ENCODE data around the gene CTDSPL. TPM values are rescaled to one million over a fixed set of nuclear protein-coding genes. Genes with fewer than 3 reads are reported as not detected.

Gene CTDSPL
- total RNA-seq, 4 donors from 2014 or later: 39.8 to 105 (median 56.2) TPM

DNA sequence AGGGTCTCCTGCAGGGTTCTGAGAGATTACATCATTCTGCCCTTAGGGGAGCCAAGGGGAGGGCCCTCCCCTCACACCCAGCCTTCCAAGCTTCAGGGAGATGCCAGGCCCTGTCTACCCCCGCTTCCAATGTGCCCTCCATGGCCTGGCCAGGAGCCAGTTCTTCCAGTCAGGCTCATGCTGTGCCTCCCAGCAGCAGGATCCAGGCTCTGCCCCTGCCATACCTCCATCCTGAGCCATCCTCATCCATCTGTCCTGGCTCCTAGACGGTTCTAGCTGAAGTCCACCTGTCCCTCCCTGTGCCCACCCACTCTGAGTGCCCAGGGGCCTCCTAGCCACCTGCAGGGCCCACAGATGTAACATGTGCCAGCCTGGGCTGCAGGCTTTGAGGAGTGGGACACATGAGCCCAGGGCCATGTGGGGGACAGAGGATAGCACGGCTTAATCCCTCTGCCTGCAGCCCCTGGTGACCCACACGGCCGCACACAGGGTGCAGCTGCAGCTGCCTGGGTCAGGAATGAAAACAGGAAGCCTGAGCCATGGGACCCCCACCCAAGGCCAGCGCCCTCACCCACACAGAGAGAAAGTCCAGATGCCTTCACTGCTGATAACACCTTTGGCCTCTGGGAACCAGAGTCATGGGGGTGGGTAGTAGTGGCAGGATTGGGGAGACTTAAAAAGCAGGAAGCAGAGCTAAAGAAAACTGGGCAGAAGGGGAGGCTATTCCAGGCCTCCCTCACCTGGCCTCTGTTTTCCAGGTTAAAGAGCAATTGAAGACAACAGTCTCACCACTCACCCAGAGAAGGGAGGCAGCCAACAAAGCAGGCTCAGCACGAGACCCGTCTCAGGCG lies 156.0 kb downstream of the CTDSPL start:
- TF ChIP-seq POLR2AphosphoS5 (IDR thresholded peaks at IDR 0.05) (no peak), EP300 (IDR thresholded peaks at IDR 0.05; ENCODE audit: low read depth) (no peak), POLR2A (IDR thresholded peaks at IDR 0.05) (no peak)
- TF ChIP-seq, protein P1, sequence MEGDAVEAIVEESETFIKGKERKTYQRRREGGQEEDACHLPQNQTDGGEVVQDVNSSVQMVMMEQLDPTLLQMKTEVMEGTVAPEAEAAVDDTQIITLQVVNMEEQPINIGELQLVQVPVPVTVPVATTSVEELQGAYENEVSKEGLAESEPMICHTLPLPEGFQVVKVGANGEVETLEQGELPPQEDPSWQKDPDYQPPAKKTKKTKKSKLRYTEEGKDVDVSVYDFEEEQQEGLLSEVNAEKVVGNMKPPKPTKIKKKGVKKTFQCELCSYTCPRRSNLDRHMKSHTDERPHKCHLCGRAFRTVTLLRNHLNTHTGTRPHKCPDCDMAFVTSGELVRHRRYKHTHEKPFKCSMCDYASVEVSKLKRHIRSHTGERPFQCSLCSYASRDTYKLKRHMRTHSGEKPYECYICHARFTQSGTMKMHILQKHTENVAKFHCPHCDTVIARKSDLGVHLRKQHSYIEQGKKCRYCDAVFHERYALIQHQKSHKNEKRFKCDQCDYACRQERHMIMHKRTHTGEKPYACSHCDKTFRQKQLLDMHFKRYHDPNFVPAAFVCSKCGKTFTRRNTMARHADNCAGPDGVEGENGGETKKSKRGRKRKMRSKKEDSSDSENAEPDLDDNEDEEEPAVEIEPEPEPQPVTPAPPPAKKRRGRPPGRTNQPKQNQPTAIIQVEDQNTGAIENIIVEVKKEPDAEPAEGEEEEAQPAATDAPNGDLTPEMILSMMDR (IDR thresholded peaks at IDR 0.05): no peak
- in situ Hi-C loops (cut with MboI; ENCODE audit: low pct_ligation_motif_present in 1 of 4, low pct_unique_long_range_greater_than_20kb in 1 of 4, low sequenced_read_pairs in 3 of 4) (no loop called here), intact Hi-C loops (cut with DNase I; ENCODE audit: low total_unique reads) (no loop called here)
- 69% methylated on average over 9 of the region's 9 CpGs; no CpG with 5 or more reads in 1 of the 2 donors for WGBS, 2 donors (ENCODE audit: low coverage in 1 of 2)
- Histone ChIP-seq H3K4me1 (peaks cover 0 to 44% (median 19%) of the 10 kb centered on the region in 4 donors), H3K27me3 (no peaks in the 10 kb centered on the region), H3K36me3 (peaks cover 0 to 27% (median 4%) of the 10 kb centered on the region in 4 donors), H3K27ac (no peak overlapping the region), H3K9me3 (no peaks in the 10 kb centered on the region), H3K4me3 (no peak overlapping the region)
- DNase-seq: no peak

DNA sequence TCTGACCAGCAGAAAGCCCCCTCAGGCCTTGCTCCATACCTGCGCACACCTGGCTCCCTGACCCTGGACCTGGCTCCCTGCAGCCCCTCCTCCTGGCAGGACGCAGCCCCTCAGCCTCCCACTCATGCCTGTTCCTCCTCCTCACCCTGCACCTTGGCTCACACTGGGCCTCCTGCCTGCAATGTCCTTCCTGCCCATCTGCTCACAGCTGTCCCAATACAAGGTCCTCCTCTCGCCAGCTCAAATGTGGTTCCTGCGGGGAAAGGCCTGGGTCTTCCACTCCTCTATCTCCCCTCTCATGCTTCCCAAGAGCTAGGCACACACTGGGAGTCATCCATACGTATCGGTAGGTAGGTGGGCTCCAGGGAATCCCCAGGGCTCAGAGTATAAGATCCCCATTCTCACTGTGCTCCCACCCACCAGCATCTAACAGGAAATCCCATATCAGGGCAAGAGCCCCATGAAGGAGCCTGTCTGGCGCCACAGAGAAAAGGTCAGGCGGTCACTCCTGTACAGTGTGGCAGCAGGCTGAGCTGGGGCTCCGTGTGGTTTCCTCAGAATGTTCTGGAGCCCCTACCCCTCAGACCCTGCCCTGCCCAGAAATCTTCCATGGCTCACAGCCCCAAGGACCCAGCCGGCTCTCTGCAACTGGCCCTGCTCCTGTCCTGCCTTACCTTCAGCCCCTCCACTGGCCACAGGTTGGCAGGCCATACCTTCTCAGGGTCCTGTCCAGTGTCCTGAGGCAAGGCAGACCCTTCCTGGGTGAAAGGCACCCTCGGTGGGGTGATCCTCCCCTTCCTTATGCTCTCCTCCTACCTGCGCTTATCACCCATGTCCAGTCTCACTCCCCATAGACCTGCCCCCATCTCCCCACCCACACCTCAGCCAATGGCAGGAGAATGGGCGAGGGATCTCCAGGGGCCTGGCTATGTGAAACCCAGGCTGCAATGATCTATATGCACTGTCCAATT lies 156.9 kb downstream of the CTDSPL start:
- Histone ChIP-seq H3K27me3 (no peaks in the 10 kb centered on the region), H3K4me3 (no peak overlapping the region), H3K36me3 (peaks cover 0 to 27% (median 4%) of the 10 kb centered on the region in 4 donors), H3K27ac (no peak overlapping the region), H3K9me3 (no peaks in the 10 kb centered on the region), H3K4me1 (peaks cover 2 to 43% (median 17%) of the 10 kb centered on the region in 4 donors)
- in situ Hi-C loops (cut with MboI; ENCODE audit: low pct_ligation_motif_present in 1 of 4, low pct_unique_long_range_greater_than_20kb in 1 of 4, low sequenced_read_pairs in 3 of 4) (no loop called here), intact Hi-C loops (cut with DNase I; ENCODE audit: low total_unique reads) (no loop called here)
- peak; percentile 7 for DNase-seq
- WGBS, 2 donors (ENCODE audit: low coverage in 1 of 2): 88 to 93% methylated on average over 2 to 11 of the region's 13 CpGs
- TF ChIP-seq EP300 (IDR thresholded peaks at IDR 0.05; ENCODE audit: low read depth): no peak
- TF ChIP-seq, protein P1 (IDR thresholded peaks at IDR 0.05): no peak
- no peak for TF ChIP-seq POLR2A (IDR thresholded peaks at IDR 0.05)
- no peak for TF ChIP-seq POLR2AphosphoS5 (IDR thresholded peaks at IDR 0.05)

DNA sequence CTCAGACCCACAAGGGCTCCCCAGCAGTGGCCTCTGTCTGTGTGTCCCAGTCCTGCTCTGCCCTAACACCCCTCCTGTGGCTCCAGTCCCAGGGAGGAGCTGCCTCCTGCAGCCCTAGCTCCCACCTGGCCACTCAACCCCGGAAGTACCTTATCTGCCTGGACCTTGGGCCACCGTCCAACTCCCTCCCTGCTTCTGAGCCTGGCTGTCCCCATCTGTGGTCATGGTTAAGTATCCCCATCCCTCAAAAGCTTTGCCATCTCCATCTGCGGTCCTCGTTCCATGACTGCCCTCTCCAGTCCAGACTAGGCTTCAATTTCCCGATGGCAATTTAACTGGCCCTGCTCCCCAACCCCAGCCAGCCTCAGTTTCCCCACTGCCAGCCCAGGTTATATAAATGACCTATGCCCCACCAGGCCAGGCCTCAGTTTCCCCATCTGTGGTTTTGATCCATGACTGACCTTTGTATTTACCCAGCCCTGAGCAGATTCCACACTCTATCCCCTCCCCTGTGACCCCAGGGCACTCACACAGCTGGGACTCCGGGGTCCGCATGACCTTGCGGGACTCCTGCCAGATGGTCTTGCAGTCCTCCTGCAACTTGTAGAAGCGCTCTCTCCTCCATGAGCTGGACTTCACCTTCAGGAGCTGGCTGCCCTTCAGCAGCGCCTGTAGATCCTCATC lies 158.1 kb downstream of the CTDSPL start:
- Histone ChIP-seq H3K9me3 (no peaks in the 10 kb centered on the region), H3K4me1 (peaks cover 0 to 32% (median 13%) of the 10 kb centered on the region in 4 donors), H3K36me3 (peaks cover 0 to 27% (median 4%) of the 10 kb centered on the region in 4 donors), H3K27me3 (no peaks in the 10 kb centered on the region), H3K27ac (no peak overlapping the region), H3K4me3 (no peak overlapping the region)
- in situ Hi-C loops (cut with MboI; ENCODE audit: low pct_ligation_motif_present in 1 of 4, low pct_unique_long_range_greater_than_20kb in 1 of 4, low sequenced_read_pairs in 3 of 4): no loop called here
- intact Hi-C loops (cut with DNase I; ENCODE audit: low total_unique reads): no loop called here
- WGBS, 2 donors (ENCODE audit: low coverage in 1 of 2): 71 to 80% methylated on average over 3 to 10 of the region's 10 CpGs
- TF ChIP-seq POLR2A (IDR thresholded peaks at IDR 0.05) (no peak), EP300 (IDR thresholded peaks at IDR 0.05; ENCODE audit: low read depth) (no peak), POLR2AphosphoS5 (IDR thresholded peaks at IDR 0.05) (no peak)
- TF ChIP-seq, protein P1 (IDR thresholded peaks at IDR 0.05): no peak
- DNase-seq: peak; percentile 27
